Hindlimb muscle (tissue), 1 donor: ENCODE measurements around the gene ST6GALNAC5. TPM values are rescaled to one million over a fixed set of nuclear protein-coding genes. Genes with fewer than 3 reads are reported as not detected.

Source experiments
- DNase-seq: peaks from one replicate; pipeline ENCODE4 v3.0.0-alpha.2; 2013
- polyA plus RNA-seq: library from polyadenylated mRNA; unstranded; fragments of 120-200 nt; gene quantifications from one replicate; pipeline ENCODE4 v1.2.1, GENCODE V29; 2013; ENCODE audit not compliant: insufficient read length

ST6GALNAC5 gene
- polyA plus RNA-seq, 1 donor, result 1.9 TPM

DNA sequence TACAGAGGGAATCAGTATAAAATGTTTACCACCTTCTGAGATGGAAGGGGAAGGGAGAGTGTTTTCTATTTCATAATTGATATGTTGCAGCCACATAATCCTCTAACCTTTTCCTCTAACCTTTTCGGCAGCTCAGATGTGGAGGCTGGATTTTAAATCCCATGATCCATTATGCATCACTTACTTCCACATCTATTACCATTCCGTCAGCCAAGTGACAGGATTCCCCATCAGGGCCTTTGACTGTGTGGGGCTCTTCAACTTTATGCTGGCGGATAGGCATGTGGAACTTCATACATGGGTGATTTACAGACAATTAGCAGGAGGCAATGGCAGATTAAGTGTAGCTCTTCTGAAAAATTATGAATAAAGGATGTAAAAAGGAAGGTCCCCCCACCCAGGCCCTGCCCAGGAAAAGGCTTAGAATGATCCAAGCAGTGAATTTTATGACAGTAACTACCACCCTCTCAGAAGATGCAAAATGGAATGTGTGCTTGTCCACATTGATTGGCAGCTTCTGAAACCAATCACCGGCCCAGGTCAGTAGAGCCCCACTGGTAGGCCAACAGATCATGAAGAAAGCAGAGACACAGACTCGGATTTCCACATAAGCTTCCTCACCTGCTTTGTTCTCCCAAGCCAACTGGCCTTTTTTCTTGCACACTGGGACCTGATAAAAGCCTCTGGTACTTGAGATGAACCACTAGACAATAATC is 147.0 kb downstream of the ST6GALNAC5 start:
- no peak for DNase-seq

DNA sequence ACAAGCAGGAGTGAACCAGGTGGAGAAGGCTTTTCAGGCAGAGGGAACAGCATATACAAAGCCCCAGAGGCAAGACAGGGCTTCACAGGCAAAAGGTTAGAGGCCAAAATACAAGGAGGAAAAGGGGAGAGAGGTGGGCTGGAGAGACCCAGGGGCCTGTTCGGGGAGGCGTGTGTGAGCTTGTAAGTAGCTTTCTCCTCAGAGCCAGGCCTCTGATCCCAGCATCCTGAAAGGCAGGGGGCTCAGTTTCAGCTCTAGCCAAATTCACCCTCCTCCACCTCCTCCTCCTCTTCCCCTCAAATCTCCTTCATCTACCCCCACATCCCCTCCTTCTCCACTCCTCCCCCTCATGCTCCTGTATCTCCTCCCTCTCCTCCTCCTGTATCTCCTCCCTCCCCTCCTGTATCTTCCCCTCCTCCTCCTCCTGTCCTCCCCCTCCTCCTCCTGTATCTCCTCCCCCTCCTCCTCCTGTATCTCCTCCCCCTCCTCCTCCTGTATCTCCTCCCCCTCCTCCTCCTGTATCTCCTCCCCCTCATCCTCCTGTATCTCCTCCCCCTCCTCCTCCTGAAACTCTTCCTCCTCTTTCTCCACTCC is 148.6 kb downstream of the ST6GALNAC5 start:
- DNase-seq, result no peak

DNA sequence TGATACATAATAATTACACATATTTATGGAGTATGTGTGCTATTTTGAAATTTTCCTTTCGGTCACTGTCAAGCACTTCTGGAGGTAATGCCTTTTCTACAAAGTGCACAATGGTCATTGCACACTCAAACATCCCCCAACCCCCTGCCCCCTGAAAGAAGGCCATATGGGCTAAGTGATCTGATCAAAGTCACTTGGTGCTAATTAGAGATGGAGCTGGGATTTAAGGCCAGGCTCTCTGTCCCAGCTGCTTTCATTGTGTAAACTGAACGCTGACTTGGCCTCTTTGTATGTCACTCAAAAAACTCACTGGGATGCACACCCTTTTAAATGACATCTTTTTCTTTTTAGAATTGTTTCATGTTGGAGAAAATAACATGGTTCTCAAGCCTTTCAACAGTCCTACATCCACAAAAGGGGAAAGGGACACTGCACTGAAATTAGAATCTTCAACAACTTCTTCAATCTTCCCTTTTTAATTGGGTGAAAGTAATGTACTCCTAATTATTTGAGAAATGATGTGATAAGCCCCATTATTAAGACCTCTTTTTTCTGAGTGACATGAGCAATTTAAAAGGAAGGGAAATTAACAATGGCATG is 149.2 kb downstream of the ST6GALNAC5 start:
- DNase-seq, result no peak

DNA sequence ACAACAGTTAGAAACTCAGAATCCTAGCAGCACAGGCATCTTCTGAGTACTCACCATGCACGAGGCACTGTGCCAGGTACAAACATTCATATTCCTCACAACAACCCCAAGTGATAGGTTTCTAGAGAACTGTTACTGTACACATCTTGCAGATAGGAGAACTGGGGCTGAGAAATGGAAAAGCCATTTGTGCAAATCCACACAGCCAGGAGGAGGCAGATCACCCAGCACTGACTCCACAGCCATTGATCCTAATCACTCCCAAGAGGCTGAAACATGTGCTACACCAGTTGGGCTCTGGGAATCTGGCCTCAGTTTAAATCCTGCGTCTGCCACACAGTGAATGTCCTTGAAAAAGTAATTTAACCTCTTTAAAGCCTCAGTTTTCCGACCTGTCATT is 151.0 kb downstream of the ST6GALNAC5 start:
- no peak for DNase-seq

DNA sequence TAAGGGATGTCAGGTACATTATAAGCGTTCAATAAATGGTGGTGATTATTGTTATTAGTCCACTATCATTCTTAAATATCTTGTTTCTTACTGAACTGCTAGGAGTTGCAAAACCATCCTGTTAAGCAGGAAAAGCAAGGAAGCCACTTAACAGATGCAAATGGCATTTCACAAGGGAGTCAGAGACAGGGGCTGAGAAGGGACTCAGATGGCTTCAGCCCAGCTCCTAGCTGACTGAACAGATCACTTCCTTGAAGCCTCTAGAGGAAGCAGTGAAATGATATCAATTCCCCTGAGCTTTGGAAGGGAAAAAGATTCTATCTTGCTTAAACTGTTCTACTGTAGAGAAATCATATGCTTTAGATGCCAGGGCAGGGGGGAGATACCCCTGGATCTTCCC is 151.5 kb downstream of the ST6GALNAC5 start:
- no peak for DNase-seq

DNA sequence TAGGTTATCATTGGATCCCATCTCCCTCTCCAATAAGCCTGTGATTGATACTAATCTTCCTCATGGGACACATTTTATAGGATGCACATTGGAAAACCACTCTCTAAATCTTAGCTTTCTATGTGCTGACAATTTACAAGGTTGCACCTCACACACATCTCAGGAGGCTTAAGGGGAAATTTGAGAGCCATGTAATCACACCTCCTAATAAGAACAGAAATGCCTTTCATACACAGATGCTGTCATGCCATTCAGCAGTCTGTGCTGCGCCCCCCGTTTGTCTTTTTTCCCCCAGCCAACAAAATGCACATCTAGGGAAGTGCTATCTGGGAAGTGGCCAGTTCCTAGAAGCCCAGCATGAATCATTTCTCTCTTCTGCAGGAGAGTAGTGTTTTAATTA is 154.5 kb downstream of the ST6GALNAC5 start:
- no peak for DNase-seq

DNA sequence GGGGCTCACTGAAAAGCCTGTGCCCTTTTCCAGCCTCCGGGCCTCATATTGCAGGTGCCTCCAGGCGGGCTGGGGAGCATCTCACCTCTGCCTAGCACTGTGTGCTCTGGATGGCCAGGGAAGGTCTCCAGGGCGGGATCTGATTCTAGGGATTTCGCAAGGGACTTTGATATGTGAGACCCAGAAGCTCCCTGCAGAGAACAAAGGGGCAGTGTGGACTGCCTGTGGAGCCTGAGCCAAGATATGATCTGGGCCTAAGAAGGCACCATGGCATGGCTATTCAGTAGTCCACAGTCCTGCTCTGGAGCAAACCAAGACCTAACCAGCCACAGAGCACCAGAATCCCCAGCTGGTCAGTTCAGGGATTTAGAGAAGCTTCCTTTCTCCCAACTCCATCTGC is 157.2 kb downstream of the ST6GALNAC5 start:
- DNase-seq, result no peak

DNA sequence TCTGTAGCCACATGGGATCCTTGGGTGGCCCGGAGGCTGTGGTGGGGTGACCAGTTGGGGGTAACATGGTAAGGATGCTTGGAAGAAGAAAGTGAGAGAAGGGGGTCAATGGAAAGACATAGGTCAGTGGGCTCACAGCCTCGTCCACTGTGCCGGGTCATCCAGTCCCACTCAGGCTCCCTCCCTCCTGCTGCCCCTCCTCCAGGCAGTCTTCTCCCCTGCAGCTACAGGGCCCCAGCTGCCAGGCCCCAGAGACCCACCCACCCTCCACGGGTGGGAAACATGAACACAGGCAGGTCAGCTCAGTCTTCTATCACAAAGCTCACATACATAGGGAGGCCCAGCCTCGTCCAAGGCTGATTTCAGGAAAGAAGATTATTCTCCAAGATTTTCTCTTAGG is 158.3 kb downstream of the ST6GALNAC5 start:
- no peak for DNase-seq

DNA sequence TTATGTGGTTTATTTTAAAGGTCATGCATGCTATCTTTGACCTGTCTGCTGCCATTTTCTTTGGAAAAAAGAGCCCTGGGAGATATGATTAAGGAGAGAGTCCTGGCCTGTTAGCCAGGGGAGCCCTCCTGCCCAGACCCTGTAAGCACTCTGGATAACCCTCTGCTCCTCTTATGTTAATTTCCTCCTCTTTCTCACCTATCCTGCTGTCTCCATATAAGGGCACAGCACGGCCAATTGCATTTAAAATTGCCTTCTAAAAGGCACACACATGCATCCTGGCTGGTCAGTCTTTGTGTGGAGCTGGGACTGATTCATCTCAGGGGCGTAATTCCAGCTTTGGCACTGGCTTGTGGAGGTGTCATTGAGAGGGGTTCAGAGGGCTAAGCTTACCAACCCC is 158.9 kb downstream of the ST6GALNAC5 start:
- no peak for DNase-seq

DNA sequence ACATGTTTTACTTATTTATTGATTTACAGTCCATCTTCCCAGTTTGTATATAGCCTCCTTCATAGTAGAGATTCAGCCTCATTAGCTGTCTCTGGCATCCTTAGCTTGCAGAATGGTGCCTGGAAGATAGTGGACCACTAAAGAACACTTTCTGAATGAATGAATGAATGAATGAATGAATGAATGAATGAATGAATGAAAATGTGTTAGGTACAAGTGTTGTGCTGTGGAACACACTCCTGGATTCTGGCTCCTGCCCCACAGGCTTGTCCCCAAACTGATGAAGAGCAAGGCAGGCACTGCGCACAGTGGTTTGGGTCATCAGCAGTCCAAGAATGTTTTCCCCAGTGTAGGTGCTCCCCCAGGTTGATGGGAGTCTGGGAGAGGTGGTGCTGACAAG is 159.4 kb downstream of the ST6GALNAC5 start:
- no peak for DNase-seq

DNA sequence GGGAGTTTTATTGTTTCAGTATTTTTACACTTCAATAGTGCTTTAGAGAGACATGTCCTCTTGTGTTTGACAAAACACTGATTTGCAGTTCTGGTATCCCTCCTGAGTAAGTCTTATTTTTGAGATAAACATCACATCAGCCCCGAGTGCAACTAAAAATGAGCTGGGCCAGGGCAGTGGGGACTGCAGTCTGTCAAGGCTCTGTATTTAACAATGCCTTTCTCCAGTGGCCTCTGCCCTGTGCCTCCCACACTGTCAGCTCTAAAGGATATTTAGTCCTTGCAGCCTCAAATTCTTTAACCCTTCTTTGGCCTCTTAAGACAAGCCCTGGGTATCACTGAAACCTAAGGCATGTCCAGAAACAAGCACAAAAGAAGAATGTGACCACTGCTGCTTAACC is 160.6 kb downstream of the ST6GALNAC5 start:
- DNase-seq, result no peak

DNA sequence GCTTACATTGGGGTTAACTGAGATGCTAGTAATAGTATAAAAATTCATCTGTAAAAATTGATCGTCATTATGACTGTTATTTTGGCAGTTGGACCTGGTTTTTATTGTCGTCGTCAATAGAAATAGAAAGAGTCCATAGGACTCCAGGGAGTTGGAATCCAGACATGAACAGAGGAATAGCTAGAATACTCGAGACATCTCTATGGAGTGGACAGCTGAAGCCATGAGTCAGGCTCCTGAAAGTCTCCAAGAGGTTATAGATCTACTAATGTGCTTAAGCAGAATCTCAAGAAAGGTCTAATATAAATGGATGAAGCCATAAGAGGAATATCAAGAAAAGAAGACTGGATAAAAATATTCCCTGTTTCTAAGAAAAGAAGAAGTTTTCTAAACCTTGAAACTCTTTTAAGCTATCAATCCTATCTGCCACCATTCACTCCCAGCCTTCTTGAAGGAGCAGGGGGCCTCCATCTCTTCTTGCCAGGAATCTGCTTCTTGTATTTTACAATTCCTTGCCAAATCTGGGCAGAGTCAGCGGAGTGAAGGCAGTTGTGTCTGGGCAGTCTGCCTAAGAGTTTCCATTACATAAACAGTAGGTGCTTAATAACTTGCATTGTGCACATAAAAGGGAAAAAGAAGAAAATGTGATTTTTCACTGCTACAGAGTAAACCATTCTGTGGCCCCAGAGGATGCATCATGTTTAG is 163.3 kb downstream of the ST6GALNAC5 start:
- DNase-seq, result no peak

DNA sequence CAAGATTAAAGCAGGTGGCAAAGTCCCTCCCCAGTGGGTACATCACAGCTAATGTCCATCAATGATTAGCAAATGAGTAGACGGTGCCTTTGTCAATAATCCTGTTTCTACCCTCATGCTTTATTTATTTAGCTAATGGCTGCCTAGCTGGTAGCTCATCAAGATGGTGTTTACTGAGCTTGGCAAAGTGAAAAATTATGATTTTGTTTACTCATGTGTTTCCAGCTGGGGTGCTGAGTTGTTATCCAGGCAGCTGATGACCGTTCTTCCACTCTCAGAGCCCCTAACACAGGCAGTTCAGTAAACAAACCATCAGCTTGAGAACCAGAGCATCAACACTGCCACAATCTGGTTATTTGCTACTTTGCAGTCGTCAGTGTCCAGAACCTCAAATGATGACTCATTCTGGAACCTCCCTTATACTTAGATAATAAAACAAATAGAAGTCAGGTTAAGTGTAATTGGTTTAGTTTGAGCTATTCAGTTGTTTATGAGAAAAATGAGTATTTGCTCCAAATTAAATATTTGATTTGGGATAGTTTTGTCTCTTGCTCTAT is 163.9 kb downstream of the ST6GALNAC5 start:
- no peak for DNase-seq

DNA sequence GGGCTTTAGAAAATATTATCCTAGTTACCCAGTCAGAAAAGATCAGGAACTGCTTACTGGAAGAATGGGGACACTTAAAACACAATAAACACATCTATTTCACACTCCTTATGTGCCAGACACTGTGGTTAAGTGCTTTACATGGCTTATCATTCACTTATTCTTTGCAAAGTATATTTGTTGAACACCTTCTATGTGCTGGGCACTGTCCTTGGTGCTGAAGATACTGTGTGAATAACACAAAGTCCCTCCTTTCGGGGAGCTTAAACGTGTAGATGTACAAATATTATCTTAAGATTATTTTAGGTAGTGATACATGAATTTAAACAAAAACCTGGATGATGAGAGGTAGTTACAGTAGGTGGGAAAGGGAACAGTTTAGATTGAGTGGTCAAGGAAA is 169.3 kb downstream of the ST6GALNAC5 start:
- DNase-seq, result peak; percentile 6

DNA sequence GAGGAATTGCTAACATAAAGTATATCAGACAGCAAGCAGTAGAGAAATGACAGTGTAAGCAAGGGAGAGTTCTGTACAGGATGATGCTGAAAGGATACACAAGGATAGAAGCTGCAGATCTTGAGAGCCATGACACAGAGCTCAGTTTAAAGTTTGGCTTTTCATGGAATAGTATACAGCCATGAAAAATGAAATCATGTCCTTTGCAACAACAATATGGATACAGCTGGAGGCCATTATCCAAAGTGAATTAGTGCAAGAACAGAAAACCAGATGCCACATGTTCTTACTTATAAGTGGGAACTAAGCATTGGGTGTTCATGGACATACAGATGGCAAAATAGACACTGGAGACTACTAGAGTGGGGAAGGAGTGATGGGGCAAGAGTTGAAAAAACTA is 169.8 kb downstream of the ST6GALNAC5 start:
- no peak for DNase-seq

DNA sequence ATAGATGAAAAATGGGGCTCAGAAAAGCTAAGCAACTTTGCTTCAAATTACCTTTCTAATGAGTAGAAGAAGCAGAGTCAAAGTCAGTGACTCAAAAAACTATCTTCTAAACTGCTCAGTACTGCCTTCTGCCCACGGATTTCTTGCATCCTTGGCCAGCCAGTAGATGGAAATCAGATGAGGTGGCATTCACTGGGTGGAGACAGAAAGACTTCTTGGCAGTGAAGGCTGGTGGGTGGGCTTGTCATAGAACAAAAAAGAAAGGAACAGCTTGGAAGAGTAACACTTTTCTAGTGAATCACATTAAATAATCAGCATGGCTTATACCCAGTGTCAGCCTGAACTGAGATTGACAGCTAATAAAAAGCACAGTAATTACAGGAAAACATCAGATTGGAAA is 170.7 kb downstream of the ST6GALNAC5 start:
- no peak for DNase-seq

DNA sequence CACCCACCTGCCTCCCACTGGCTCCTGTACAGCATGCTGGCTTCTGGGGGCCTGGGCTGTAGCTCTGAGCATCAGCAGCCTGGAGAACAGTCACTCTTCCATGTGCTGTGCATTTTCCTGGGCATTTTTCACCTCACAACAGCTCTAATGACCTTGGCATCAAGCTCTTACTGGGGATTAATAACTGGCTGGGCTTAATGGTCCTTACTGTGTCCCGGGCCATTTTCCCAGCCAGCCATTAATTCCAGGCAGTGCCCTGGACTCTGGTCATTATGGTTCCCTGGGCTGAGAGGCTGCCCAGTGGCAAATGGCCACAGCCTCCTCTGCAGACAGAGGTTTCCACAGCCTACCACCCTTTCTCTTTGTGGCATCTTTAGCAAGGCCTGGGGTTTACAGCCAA is 171.8 kb downstream of the ST6GALNAC5 start:
- no peak for DNase-seq

DNA sequence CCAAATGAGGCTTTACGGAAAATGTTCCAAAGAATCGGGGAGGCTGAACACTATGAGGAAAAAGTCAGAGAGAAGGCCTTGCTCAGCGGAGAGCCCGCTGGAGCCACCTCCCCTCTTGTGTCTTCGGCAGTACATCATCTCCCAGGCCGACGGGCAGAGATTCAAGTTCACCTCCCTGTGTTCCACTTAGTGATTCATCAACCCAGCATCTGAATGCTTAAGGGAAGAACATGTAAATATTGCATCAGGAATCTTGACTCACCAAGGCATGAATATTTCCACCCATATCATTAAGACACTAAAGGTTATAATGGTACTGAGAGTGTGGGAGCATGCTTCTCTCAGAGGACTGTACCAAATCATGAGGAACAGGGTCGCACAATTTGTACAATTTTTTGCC is 172.5 kb downstream of the ST6GALNAC5 start:
- DNase-seq, result no peak

DNA sequence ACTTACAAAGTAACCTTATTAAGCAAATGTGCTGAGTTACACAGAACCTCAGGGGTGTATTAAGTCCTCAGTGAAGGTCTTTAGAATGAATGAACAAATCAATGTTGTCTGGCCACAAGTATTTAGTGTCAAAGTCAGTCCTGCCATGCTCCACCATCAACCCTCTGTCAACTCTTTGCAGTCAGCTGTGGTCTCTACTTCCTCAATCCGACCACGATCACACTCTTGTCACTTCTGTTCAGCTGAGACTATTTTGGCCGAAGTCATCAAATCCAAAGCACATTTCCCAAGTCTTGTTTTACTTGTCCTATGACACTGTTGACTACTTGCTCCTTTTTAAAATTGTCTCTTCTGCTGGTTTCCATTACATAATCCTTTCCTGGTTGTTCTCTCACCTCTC is 173.5 kb downstream of the ST6GALNAC5 start:
- peak; percentile 5 for DNase-seq

DNA sequence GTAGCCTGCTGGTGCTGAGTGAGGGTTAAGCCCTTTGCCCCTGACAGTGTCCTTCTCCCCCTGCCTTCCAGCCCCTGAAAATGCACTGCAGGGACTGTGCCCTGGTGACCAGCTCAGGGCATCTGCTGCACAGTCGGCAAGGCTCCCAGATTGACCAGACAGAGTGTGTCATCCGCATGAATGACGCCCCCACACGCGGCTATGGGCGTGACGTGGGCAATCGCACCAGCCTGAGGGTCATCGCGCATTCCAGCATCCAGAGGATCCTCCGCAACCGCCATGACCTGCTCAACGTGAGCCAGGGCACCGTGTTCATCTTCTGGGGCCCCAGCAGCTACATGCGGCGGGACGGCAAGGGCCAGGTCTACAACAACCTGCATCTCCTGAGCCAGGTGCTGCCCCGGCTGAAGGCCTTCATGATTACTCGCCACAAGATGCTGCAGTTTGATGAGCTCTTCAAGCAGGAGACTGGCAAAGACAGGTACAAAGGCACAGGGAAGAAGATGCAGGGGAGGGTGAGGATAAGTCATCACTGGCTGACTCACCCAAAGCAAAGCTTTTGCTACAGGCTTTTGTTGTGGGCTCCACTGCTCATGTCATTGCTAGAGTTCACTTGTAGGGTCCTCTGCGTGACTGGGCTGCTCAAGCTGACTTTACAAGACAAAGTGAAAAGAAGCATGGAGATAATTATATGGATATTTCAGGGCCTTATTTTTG is 177.0 kb downstream of the ST6GALNAC5 start:
- no peak for DNase-seq

DNA sequence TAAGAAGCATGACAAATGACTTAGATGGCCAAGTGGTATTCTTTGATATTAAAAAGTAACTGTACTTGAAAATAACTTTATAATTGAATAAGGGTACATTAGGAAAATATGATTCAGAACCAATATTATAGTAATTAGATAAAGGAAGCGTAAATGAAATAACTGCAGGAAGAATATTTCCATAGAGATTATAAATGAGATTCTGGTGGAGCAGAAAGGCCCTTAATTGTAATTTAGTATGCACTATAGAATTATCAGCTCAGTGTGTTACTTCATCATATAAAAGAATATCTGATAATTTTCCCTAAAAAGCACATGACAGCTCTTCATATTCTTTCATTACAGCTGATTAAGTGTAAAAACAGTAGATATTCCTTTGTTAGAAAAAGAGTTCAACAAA is 180.3 kb downstream of the ST6GALNAC5 start:
- no peak for DNase-seq

DNA sequence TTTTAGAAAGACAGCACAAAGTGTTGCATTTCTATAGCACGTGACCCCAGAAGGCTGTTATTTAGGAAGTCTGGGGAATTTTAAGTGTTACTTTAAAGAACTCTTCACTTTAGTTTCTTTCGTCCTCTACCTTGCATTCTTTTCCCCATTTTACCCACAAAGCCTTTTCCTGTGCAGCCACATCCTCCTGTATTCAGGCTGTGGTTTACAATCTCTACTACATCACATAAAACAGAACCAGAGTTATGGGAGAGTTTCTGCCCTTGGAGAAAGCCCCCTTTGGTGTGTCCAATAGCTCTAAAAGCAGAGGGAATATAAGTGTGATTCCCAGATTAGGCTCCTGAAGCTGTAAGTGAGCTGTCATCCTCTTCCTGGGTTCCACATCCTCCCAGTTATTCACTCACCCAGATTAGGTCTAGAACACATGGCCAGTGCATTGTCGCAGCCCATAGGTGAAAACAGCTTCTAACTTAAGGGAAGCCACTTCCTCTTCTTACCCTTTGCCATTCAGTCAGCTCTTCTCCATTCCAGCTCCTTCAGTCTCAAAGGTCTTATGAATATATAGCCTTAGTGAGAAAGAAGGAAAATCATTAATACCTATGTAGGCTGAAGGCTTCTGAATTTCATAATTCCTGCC is 180.8 kb downstream of the ST6GALNAC5 start:
- DNase-seq, result no peak
